Esophagus squamous epithelium (tissue), 5 donors: ENCODE results near the gene GRIK2. TPM values are rescaled to one million over a fixed set of nuclear protein-coding genes. Genes with fewer than 3 reads are reported as not detected.

Experiments
- DNase-seq: peaks from one replicate; lab custom pipeline; 2025; lab: John Stamatoyannopoulos, UW
- H3K27ac ChIP-seq, 4 donors: fragments of 200-600 bp; sonication (generic); one replicate each; pipeline ENCODE4 v1.5.1; 2016 to 2019; ENCODE audit warnings: mild to moderate bottlenecking in 1 of 4
- H3K27me3 ChIP-seq, 4 donors: fragments of 200-600 bp; sonication (generic); 1 replicate in 3 of 4; 2 replicates in 1 of 4; pipeline versions ENCODE4 v1.5.1 to v1.6.0; 2017 to 2021; ENCODE audit warnings: antibody characterized with exemption in 1 of 4
- H3K36me3 ChIP-seq, 3 donors: fragments of 200-600 bp; sonication (generic); one replicate each; pipeline ENCODE4 v1.5.1; 2016 to 2019
- H3K4me1 ChIP-seq, 3 donors: fragments of 200-600 bp; sonication (generic); one replicate each; pipeline ENCODE4 v1.5.1; 2017 to 2019
- H3K4me3 ChIP-seq, 4 donors: fragments of 200-600 bp; sonication (generic); 1 replicate in 3 of 4; 2 replicates in 1 of 4; pipeline ENCODE4 v1.5.1; 2016 to 2019; ENCODE audit warnings: mild to moderate bottlenecking in 2 of 4, moderate library complexity in 1 of 4
- H3K9me3 ChIP-seq, 3 donors: fragments of 200-600 bp; sonication (generic); one replicate each; pipeline ENCODE4 v1.5.1; 2016 to 2019
- CTCF ChIP-seq, 6 experiments: fragments of 450-650 bp in 4 of 6; fragments of 200-600 bp in 2 of 6; sonication (generic) in 2 of 6; IDR thresholded peaks; one replicate each; pipeline ENCODE4 v1.5.1; 2016 to 2019; ENCODE audit warnings: antibody characterized with exemption in 6 of 6, mild to moderate bottlenecking in 4 of 6, moderate library complexity in 4 of 6
- POLR2A ChIP-seq, 4 donors: fragments of 450-650 bp; IDR thresholded peaks; one replicate each; pipeline ENCODE4 v1.6.1; 2017; ENCODE audit warnings: antibody characterized with exemption in 4 of 4, mild to moderate bottlenecking in 4 of 4, moderate library complexity in 3 of 4
- WGBS, 2 donors: methylation state at CpG; one replicate each; pipeline ENCODE4 v1.1.5; 2018; 5-methylcytosine and 5-hydroxymethylcytosine counted together
- intact Hi-C: fragments of 100-400 bp; cut with DNase I; formaldehyde crosslinking; loops from one replicate; pipeline ENCODE4 v1.15.0; 2022
- total RNA-seq, 4 donors: library from RNA; depleted of rRNA; stranded (reverse); fragments of >200 nt; gene quantifications; one replicate each; pipeline ENCODE4 v1.1.0, GENCODE V29; 2016
- donor health status: DM: yes; HTN: yes; CAD: no.

Gene GRIK2
- total RNA-seq, 4 donors from 2014 or later = 0.19 TPM; not detected in 3

GRCh38 chr6:101818051-101818450 lies 424.5 kb downstream of the GRIK2 start:
- WGBS, 2 donors = 41 to 60% methylated on average over 6 of the region's 6 CpGs
- no peaks in the 10 kb centered on the region for H3K9me3 ChIP-seq
- intact Hi-C loops = no loop called here
- no peaks in the 10 kb centered on the region for H3K27me3 ChIP-seq
- no peaks in the 10 kb centered on the region for H3K36me3 ChIP-seq
- TF ChIP-seq POLR2A (IDR thresholded peaks at IDR 0.05) (no peak), CTCF (IDR thresholded peaks at IDR 0.05) (no peak)
- no peaks in the 10 kb centered on the region for H3K4me1 ChIP-seq
- no peak overlapping the region for H3K27ac ChIP-seq
- no peak overlapping the region for H3K4me3 ChIP-seq
- no peak for DNase-seq

- Histone ChIP-seq H3K4me1 (no peaks in the 10 kb centered on the region), H3K27me3 (no peaks in the 10 kb centered on the region), H3K4me3 (no peak overlapping the region), H3K36me3 (no peaks in the 10 kb centered on the region), H3K27ac (no peak overlapping the region), H3K9me3 (peaks cover 0 to 13% (median 6%) of the 10 kb centered on the region in 3 donors)
- intact Hi-C loops = no loop called here
- no peak for DNase-seq
- TF ChIP-seq CTCF (IDR thresholded peaks at IDR 0.05) (no peak), POLR2A (IDR thresholded peaks at IDR 0.05) (no peak)
- WGBS, 2 donors = 49 to 64% methylated on average over 5 of the region's 5 CpGs
These were observed 431.2 kb downstream of the GRIK2 start for GRCh38 chr6:101824551-101825345.

GRCh38 chr6:101826269-101826668 lies 432.8 kb downstream of the GRIK2 start:
- peaks cover 0 to 13% (median 6%) of the 10 kb centered on the region in 3 donors for H3K9me3 ChIP-seq
- no peaks in the 10 kb centered on the region for H3K36me3 ChIP-seq
- 85 to 92% methylated on average over 2 of the region's 2 CpGs for WGBS, 2 donors
- H3K4me1 ChIP-seq = no peaks in the 10 kb centered on the region
- TF ChIP-seq POLR2A (IDR thresholded peaks at IDR 0.05) = no peak
- TF ChIP-seq CTCF (IDR thresholded peaks at IDR 0.05) = no peak
- no peak overlapping the region for H3K27ac ChIP-seq
- intact Hi-C loops = no loop called here
- H3K27me3 ChIP-seq = no peaks in the 10 kb centered on the region
- DNase-seq = no peak
- no peak overlapping the region for H3K4me3 ChIP-seq

- TF ChIP-seq CTCF (IDR thresholded peaks at IDR 0.05) (no peak), POLR2A (IDR thresholded peaks at IDR 0.05) (no peak)
- 59 to 66% methylated on average over 3 of the region's 3 CpGs for WGBS, 2 donors
- Histone ChIP-seq H3K4me3 (no peak overlapping the region), H3K27me3 (no peaks in the 10 kb centered on the region), H3K4me1 (no peaks in the 10 kb centered on the region), H3K9me3 (peaks cover 0 to 13% (median 6%) of the 10 kb centered on the region in 3 donors), H3K27ac (no peak overlapping the region), H3K36me3 (no peaks in the 10 kb centered on the region)
- intact Hi-C loops = no loop called here
- no peak for DNase-seq
These were observed 433.2 kb downstream of the GRIK2 start for GRCh38 chr6:101826678-101827077.

GRCh38 chr6:101830501-101831031 lies 437.1 kb downstream of the GRIK2 start:
- Histone ChIP-seq H3K4me3 (no peak overlapping the region), H3K27ac (no peak overlapping the region), H3K27me3 (no peaks in the 10 kb centered on the region), H3K9me3 (peaks cover 0 to 13% (median 6%) of the 10 kb centered on the region in 3 donors), H3K36me3 (no peaks in the 10 kb centered on the region), H3K4me1 (no peaks in the 10 kb centered on the region)
- no peak for DNase-seq
- no peak for TF ChIP-seq CTCF (IDR thresholded peaks at IDR 0.05)
- no peak for TF ChIP-seq POLR2A (IDR thresholded peaks at IDR 0.05)
- intact Hi-C loops = no loop called here
